Amniotic stem cell (primary cell): ENCODE measurements around the gene TERT.

Source experiments
- DNase-seq: peaks from one replicate; lab custom pipeline; 2025; lab: John Stamatoyannopoulos, UW

Gene TERT

GRCh38 chr5:1206521-1207412 is 88.1 kb downstream of the TERT start:
- DNase-seq = no peak

GRCh38 chr5:1205255-1206180 is 89.3 kb downstream of the TERT start:
- no peak for DNase-seq

DNA sequence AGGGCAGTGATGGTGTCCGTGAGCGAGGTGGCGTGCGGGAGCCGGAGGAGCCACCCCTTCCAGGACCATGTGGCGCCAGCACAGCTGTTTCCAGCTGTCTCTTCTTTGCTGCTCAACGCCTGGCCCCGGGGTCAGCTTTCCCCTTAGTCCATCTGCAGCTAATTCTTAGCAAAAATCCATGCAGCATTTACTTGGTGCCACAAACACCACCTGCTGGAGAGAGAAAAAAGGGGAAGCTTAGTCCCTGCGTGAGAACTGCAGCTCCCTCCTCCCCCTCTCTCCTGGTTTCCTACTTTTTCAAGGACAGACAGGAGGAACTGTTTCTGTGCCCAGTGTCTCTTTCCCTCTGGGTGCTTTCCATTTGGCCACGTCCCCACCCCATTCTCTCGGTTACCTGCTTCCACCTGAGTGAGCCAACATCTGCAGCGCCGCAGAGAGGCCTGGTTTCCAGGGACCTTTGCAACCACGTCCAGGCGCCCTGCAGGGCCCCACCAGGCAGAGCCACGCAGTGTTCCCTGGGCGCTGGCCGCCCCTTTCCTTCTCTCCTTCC is 90.1 kb downstream of the TERT start:
- no peak for DNase-seq

DNA sequence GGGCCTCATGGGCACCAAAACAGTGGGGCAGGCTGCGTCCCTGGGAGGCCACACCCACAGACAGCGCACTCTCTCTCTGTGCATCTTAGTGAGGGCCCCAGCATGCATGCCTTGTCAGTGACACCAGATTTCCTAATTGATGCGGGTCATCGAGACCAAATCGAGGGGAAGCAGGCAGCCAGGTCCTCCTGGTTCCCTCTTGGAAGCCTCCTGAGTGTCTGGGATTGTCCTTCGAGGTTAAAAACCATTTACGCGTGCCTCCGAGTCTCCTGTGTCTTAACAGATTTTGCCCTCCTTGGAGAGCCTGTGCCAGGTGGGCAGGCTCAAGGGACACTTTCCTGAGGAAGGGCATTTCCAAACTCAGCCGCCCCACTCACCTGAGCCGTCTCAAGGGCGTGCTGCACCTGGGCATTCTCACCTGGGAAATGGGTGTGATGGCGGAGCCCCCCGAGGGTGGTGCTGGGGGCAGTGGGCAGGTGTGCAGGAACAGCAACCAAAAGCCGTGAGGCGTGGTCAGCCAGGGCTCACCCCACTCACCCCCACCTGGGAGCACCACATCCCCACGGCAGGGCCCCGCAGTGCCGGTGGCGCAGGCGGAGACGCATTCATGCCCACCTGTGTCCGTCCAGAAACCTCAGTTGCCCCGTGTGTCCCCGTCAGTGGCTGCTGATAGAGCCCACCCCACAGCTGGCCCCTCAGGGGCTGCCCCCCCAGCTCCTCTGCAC is 90.7 kb downstream of the TERT start:
- DNase-seq = no peak

GRCh38 chr5:1203311-1203967 is 91.4 kb downstream of the TERT start:
- no peak for DNase-seq
